Islet precursor cell (in vitro differentiated cells): ENCODE data around the gene GNPTG.

ENCODE experiments used
- DNase-seq: peaks from one replicate; pipeline ENCODE4 v3.0.0-alpha.2; 2018

The GNPTG gene

DNA sequence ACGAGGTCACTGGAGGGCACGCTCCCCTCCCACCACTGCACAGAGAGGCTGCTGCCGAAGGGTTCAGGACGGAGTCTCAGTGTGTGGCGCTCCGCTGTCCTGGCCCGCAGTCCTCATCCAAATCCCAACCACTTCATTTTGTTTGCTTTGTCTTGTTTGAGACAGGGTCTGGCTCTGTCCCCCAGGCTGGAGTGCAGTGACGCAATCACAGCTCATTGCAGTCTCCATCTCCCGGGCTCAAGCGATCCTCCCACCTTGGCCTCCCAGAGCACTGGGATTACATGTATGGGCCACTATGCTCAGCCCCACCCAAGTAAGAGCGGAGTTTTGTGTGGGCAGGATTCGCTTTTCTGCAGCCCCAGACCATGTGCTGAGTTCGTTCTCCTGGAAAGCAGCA, 50.0 kb downstream of the GNPTG start:
- DNase-seq, result no peak

DNA sequence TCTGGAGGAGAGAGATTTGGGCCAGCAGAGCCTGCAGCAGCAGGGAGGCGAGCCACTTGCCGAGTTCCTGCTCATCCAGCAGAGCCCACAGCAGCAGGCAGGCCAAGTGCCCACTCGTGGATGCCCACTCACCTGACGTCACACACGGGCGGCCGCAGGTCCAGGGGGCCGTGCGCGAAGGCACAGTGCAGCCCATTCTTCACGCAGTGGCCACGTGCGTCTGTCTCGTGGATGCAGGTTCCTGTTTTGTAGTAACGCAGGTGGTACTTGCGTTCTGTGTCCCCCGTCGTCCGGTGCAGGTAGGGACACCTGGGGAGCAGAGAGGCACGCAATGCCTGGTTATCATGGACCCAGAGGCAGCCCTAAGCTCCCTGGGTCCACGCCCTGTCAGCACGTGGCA, 51.3 kb downstream of the GNPTG start:
- DNase-seq, result peak; percentile 38

DNA sequence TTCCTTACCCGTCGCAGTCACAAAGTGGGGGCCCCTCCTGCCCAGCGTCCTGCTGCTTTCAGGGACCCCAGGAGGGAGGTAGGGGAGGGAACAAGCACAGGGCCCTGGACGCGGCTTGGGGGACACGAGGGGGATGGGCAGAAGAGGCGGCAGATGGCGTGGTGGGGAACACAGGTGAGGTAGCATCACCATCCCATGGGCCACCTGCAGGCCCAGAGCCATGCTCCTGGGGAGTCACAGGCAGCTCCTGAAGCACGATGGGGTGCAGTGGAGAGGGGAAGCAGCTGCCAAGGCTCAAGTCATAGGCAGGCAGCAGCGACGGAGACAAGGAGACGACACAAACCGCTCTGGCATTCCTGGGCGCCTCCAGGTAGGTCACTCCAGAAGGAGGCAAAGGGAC, 52.0 kb downstream of the GNPTG start:
- DNase-seq, result peak; percentile 40

DNA sequence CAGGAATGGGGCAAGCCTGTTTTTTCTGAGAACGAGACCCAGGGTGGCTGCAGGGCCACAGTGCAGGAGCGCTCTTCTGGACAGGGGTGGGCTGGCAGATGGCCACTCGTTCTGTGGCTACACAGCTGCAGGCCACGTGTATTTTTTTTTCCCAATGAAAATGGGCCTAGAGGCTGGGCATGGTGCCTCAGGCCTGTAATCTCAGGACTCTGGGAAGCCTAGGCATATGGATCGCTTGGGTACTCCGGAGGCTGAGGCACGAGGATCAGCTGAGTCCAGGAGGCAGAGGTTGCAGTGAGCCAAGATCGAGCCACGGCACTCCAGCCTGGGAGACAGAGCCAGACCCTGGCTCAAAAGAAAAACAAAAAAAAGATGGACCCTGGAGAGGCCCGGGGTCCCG, 56.0 kb downstream of the GNPTG start:
- DNase-seq, result no peak

DNA sequence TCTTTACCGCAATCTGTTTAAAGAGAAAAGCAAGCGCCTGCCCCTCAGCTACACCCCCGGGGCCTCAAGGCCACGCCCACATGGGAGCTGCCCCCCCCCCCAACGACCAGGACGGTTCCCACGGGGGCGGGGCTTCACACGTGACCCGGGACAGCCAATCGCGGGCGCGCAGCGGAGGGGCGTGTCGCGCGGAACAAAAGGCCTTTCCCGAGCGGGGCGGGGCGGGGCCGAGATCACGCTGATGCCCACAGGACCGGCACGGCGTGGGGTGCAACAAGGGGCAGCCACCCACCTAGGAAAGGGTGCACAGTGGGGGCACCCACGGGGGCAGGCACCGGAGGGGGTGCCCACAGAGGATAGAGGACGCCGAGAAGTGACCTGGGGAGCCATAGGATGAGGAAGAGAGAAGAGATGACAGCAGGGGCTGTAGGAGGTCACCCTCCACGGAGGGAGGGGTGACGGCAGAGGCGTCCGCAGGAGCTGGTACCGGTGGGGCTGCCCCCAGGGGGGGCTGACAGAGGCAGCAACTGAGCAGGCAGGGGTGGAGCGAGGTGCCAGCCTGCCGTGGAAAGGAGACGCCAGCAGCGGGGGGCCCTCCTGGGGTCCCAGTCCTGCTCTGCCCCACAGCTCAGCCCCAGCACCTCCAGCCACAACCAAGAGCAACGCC, 56.6 kb downstream of the GNPTG start:
- DNase-seq, result peak; percentile 94

DNA sequence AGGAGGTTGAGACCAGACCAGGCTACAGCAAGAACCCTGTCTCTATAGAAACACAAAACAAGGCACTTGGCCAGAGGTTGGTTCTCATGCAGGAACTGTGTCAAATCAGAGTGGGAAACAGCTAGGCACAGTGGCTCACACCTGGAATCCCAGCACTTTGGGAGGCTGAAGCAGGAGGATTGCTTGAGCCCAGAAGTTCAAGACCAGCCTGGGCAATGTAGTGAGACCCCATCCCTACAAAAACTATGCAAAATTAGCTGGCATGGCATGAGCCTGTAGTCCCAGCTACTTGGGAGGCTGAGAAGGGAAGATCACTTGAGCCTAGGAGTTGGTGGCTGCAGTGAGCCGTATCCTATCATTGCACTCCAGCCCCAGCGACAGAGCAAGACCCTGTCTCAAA, 61.1 kb downstream of the GNPTG start:
- DNase-seq, result no peak
